ENCODE measurements around the gene DNAL1.

- no peak for TF ChIP-seq EZH2 (IDR thresholded peaks at IDR 0.05; ENCODE audit: borderline replicate concordance, low read depth, low read length, poor library complexity, severe bottlenecking)
- TF ChIP-seq, protein P1, sequence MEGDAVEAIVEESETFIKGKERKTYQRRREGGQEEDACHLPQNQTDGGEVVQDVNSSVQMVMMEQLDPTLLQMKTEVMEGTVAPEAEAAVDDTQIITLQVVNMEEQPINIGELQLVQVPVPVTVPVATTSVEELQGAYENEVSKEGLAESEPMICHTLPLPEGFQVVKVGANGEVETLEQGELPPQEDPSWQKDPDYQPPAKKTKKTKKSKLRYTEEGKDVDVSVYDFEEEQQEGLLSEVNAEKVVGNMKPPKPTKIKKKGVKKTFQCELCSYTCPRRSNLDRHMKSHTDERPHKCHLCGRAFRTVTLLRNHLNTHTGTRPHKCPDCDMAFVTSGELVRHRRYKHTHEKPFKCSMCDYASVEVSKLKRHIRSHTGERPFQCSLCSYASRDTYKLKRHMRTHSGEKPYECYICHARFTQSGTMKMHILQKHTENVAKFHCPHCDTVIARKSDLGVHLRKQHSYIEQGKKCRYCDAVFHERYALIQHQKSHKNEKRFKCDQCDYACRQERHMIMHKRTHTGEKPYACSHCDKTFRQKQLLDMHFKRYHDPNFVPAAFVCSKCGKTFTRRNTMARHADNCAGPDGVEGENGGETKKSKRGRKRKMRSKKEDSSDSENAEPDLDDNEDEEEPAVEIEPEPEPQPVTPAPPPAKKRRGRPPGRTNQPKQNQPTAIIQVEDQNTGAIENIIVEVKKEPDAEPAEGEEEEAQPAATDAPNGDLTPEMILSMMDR (conservative IDR thresholded peaks at IDR 0.05; ENCODE audit: low read depth, low read length), result no peak
Observed at GRCh38 chr14:73695997-73696396, 51.2 kb downstream of the DNAL1 start.

All from A673 (cell line).